ENCODE data around the gene ITGB1BP1. TPM values are rescaled to one million over a fixed set of nuclear protein-coding genes. Genes with fewer than 3 reads are reported as not detected.

ITGB1BP1 gene
- total and polyA plus RNA-seq, 9 of the 15 experiments (the other 6 are each of a cell fraction or from before 2014, with no cell fraction given), result 37.8 to 95.3 (median 50.4) TPM

DNA sequence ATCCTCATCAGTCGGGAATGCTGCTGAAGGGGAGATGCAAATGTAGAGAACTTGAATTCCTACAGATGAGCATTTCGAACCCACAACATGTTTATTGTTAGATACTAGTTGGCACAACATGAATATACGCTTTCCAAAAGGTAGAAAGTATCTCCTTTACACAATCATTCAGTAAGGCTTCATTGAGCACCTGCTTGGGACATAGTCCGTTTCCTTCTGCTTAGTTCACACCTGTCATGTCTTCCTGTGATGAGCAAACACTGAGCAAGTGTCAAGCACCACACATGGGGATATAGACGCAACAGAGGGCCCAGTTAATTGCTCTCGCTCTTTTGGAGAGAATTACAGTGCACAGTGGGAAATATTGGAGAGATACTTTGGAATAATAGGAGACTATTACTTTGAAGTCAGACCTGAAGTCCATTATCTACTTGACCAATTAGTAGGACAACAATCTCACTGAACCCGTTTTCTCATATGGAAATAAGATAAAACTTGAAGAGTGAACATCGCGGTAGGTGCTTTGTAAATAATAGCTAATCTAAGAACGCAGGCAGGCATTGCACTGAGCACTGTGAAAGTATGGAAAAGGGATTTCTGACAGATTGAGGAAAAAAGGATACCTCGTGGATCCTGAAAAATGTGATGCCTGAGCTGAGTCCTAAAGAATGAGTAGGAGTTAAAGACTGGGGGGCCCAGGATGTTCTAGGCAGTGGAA, 1.3 kb upstream of the ITGB1BP1 start:
- peaks cover 54% of the 10 kb centered on the region for H3K79me2 ChIP-seq (ENCODE audit: control insufficient read depth, insufficient read depth, low read length)
- peaks cover 29% of the 10 kb centered on the region for H3K36me3 ChIP-seq (ENCODE audit: control insufficient read depth, insufficient read depth, low read length)
- peak overlapping the region; percentile 97; the same call in 1 of the 2 replicates for H2AFZ ChIP-seq (ENCODE audit: low read depth, low read length)
- peak overlapping the region; percentile 95 for H3K4me2 ChIP-seq (ENCODE audit: insufficient read depth, low read length)
- H3K9me1 ChIP-seq (ENCODE audit: control insufficient read depth, insufficient read depth, low read length), result no peaks in the 10 kb centered on the region
- peak in 1 of 4 experiments; percentile 19 for DNase-seq (ENCODE audit: extremely low read depth in 1 of 4, low spot score in 3 of 4)
- 10% methylated on average over 11 of the region's 11 CpGs for WGBS (ENCODE audit: insufficient coverage, low coverage, missing lambda C conversion rate)
- H3K4me3 ChIP-seq, result peak overlapping the region; percentile 90
- H3K9me3 ChIP-seq (replicated peaks; ENCODE audit: control insufficient read depth, insufficient read depth, low read depth, low read length), result no peaks in the 10 kb centered on the region
- no peaks in the 10 kb centered on the region for H4K20me1 ChIP-seq (replicated peaks; ENCODE audit: control insufficient read depth, insufficient read depth, low read length)
- H3K4me1 ChIP-seq (replicated peaks in 1 of 2; ENCODE audit: control insufficient read depth in 2 of 2, insufficient read depth in 2 of 2, low read length in 2 of 2), result peaks cover 19 to 29% of the 10 kb centered on the region in 2 experiments; a peak in 4 of 5 replicates
- no TSS peak for BruUV-seq (replicated peaks)
- ChIA-PET POLR2A (interaction anchor here (0.7 kb wide), 2 partner anchors 603 to 680 kb away, joined by 3 read pairs; no protein-coding TSS in a partner anchor), CTCF (ENCODE audit: low intra/inter-chr PET ratio) (no interaction called here)
- peak overlapping the region; percentile 96 to 100 for H3K9ac ChIP-seq (ENCODE audit: insufficient read depth in 1 of 2, low read depth in 2 of 2, low read length in 2 of 2)
- FAIRE-seq, result no peak
- intact Hi-C loops (cut with micrococcal nuclease) (loop anchor here (5.0 kb wide), 3 partner anchors 128 to 282 kb away; partner anchors contain the start of gene ASAP2), in situ Hi-C loops (cut with MboI) (no loop called here)
- ATAC-seq, result no peak
- no peaks in the 10 kb centered on the region for H3K27me3 ChIP-seq (ENCODE audit: control insufficient read depth in 2 of 2, insufficient read depth in 2 of 2, low read length in 2 of 2)
- H3K27ac ChIP-seq (ENCODE audit: extremely low read depth, low read depth, low read length), result peak overlapping the region; percentile 90; the same call in 2 of the 3 replicates
- TF ChIP-seq MYNN (IDR thresholded peaks at IDR 0.05) (peak; percentile 95), MYNN (CRISPR knock-in tag; IDR thresholded peaks at IDR 0.05) (no peak), NR2C1 (IDR thresholded peaks at IDR 0.05) (no peak), NR2C1 (tag; IDR thresholded peaks at IDR 0.05) (no peak), CBFA2T3 (IDR thresholded peaks at IDR 0.05) (peak; percentile 59), XRCC4 (IDR thresholded peaks at IDR 0.05; ENCODE audit: extremely low read depth, insufficient read depth, insufficient read length) (no peak), MTF1 (CRISPR knock-in tag; IDR thresholded peaks at IDR 0.05; ENCODE audit: borderline replicate concordance) (no peak), LCOR (CRISPR knock-in tag; IDR thresholded peaks at IDR 0.05) (peak; percentile 44; the same call in 1 of the 2 replicates)
- TF ChIP-seq, protein P1, sequence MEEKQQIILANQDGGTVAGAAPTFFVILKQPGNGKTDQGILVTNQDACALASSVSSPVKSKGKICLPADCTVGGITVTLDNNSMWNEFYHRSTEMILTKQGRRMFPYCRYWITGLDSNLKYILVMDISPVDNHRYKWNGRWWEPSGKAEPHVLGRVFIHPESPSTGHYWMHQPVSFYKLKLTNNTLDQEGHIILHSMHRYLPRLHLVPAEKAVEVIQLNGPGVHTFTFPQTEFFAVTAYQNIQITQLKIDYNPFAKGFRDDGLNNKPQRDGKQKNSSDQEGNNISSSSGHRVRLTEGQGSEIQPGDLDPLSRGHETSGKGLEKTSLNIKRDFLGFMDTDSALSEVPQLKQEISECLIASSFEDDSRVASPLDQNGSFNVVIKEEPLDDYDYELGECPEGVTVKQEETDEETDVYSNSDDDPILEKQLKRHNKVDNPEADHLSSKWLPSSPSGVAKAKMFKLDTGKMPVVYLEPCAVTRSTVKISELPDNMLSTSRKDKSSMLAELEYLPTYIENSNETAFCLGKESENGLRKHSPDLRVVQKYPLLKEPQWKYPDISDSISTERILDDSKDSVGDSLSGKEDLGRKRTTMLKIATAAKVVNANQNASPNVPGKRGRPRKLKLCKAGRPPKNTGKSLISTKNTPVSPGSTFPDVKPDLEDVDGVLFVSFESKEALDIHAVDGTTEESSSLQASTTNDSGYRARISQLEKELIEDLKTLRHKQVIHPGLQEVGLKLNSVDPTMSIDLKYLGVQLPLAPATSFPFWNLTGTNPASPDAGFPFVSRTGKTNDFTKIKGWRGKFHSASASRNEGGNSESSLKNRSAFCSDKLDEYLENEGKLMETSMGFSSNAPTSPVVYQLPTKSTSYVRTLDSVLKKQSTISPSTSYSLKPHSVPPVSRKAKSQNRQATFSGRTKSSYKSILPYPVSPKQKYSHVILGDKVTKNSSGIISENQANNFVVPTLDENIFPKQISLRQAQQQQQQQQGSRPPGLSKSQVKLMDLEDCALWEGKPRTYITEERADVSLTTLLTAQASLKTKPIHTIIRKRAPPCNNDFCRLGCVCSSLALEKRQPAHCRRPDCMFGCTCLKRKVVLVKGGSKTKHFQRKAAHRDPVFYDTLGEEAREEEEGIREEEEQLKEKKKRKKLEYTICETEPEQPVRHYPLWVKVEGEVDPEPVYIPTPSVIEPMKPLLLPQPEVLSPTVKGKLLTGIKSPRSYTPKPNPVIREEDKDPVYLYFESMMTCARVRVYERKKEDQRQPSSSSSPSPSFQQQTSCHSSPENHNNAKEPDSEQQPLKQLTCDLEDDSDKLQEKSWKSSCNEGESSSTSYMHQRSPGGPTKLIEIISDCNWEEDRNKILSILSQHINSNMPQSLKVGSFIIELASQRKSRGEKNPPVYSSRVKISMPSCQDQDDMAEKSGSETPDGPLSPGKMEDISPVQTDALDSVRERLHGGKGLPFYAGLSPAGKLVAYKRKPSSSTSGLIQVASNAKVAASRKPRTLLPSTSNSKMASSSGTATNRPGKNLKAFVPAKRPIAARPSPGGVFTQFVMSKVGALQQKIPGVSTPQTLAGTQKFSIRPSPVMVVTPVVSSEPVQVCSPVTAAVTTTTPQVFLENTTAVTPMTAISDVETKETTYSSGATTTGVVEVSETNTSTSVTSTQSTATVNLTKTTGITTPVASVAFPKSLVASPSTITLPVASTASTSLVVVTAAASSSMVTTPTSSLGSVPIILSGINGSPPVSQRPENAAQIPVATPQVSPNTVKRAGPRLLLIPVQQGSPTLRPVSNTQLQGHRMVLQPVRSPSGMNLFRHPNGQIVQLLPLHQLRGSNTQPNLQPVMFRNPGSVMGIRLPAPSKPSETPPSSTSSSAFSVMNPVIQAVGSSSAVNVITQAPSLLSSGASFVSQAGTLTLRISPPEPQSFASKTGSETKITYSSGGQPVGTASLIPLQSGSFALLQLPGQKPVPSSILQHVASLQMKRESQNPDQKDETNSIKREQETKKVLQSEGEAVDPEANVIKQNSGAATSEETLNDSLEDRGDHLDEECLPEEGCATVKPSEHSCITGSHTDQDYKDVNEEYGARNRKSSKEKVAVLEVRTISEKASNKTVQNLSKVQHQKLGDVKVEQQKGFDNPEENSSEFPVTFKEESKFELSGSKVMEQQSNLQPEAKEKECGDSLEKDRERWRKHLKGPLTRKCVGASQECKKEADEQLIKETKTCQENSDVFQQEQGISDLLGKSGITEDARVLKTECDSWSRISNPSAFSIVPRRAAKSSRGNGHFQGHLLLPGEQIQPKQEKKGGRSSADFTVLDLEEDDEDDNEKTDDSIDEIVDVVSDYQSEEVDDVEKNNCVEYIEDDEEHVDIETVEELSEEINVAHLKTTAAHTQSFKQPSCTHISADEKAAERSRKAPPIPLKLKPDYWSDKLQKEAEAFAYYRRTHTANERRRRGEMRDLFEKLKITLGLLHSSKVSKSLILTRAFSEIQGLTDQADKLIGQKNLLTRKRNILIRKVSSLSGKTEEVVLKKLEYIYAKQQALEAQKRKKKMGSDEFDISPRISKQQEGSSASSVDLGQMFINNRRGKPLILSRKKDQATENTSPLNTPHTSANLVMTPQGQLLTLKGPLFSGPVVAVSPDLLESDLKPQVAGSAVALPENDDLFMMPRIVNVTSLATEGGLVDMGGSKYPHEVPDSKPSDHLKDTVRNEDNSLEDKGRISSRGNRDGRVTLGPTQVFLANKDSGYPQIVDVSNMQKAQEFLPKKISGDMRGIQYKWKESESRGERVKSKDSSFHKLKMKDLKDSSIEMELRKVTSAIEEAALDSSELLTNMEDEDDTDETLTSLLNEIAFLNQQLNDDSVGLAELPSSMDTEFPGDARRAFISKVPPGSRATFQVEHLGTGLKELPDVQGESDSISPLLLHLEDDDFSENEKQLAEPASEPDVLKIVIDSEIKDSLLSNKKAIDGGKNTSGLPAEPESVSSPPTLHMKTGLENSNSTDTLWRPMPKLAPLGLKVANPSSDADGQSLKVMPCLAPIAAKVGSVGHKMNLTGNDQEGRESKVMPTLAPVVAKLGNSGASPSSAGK (IDR thresholded peaks at IDR 0.05), result 0 out of 2 replicates have a peak, but pooled peaks have one; percentile 7
- TF ChIP-seq, protein P2, sequence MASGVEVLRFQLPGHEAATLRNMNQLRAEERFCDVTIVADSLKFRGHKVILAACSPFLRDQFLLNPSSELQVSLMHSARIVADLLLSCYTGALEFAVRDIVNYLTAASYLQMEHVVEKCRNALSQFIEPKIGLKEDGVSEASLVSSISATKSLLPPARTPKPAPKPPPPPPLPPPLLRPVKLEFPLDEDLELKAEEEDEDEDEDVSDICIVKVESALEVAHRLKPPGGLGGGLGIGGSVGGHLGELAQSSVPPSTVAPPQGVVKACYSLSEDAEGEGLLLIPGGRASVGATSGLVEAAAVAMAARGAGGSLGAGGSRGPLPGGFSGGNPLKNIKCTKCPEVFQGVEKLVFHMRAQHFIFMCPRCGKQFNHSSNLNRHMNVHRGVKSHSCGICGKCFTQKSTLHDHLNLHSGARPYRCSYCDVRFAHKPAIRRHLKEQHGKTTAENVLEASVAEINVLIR (CRISPR knock-in tag; IDR thresholded peaks at IDR 0.05), result no peak
